ENCODE data around the gene KLHL5. TPM values are rescaled to one million over a fixed set of nuclear protein-coding genes. Genes with fewer than 3 reads are reported as not detected.

KLHL5 gene
- total RNA-seq, 4 donors from 2014 or later = 13.5 to 27.3 (median 21.3) TPM

DNA sequence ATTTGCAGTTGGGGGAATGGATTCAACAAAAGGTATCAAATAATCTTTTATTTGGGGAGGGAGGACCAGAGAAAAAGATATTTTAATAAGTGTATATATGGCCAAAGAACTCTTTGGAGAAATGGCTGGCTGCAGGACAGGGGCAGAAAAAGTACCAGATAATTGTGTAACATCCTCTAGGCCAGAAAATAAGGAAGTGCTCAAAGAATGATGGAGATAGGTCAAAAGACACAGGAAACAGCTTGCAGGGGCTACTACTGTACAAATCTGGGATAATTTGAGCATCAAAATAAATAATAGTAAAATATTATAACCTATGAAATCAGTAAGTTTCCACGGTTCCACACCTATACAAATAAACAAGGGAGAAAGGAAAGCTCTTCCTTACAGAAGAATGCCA lies 34.8 kb downstream of the KLHL5 start:
- WGBS, 2 donors (ENCODE audit: low coverage in 1 of 2) = 63 to 75% methylated on average over 1 of the region's 1 CpG
- intact Hi-C loops (cut with DNase I; ENCODE audit: low total_unique reads) (no loop called here), in situ Hi-C loops (cut with MboI; ENCODE audit: low pct_ligation_motif_present in 1 of 4, low pct_unique_long_range_greater_than_20kb in 1 of 4, low sequenced_read_pairs in 3 of 4) (no loop called here)
- Histone ChIP-seq H3K27me3 (no peaks in the 10 kb centered on the region), H3K27ac (no peak overlapping the region), H3K36me3 (no peaks in the 10 kb centered on the region), H3K4me1 (no peaks in the 10 kb centered on the region), H3K4me3 (no peak overlapping the region), H3K9me3 (no peaks in the 10 kb centered on the region)
- TF ChIP-seq, protein P1, sequence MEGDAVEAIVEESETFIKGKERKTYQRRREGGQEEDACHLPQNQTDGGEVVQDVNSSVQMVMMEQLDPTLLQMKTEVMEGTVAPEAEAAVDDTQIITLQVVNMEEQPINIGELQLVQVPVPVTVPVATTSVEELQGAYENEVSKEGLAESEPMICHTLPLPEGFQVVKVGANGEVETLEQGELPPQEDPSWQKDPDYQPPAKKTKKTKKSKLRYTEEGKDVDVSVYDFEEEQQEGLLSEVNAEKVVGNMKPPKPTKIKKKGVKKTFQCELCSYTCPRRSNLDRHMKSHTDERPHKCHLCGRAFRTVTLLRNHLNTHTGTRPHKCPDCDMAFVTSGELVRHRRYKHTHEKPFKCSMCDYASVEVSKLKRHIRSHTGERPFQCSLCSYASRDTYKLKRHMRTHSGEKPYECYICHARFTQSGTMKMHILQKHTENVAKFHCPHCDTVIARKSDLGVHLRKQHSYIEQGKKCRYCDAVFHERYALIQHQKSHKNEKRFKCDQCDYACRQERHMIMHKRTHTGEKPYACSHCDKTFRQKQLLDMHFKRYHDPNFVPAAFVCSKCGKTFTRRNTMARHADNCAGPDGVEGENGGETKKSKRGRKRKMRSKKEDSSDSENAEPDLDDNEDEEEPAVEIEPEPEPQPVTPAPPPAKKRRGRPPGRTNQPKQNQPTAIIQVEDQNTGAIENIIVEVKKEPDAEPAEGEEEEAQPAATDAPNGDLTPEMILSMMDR (IDR thresholded peaks at IDR 0.05) = no peak
- TF ChIP-seq POLR2A (IDR thresholded peaks at IDR 0.05) = no peak
- TF ChIP-seq POLR2AphosphoS5 (IDR thresholded peaks at IDR 0.05) = no peak
- no peak for TF ChIP-seq EP300 (IDR thresholded peaks at IDR 0.05; ENCODE audit: low read depth)
- DNase-seq = no peak

DNA sequence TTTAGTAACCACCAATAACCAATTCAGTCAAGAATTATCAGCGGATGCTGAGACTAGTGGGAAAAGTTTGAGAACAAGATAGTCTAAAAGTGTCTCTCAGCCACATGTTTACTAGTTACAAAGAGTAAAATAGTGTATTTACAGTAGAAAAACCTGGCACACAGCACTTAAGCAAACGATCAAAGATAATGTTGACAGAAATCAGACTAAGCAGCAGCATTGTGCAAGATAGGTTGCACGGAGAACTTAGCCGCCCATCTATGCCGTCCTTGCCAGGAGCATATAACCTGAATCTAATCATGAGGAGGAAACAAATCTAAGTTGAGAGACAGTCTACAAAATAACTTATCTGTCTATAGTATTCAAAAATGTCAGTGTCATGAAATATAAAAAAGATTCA lies 35.3 kb downstream of the KLHL5 start:
- WGBS, 2 donors (ENCODE audit: low coverage in 1 of 2) = 79 to 100% methylated on average over 1 to 5 of the region's 5 CpGs
- DNase-seq = no peak
- intact Hi-C loops (cut with DNase I; ENCODE audit: low total_unique reads) = no loop called here
- Histone ChIP-seq H3K36me3 (no peaks in the 10 kb centered on the region), H3K4me1 (no peaks in the 10 kb centered on the region), H3K27ac (no peak overlapping the region), H3K9me3 (no peaks in the 10 kb centered on the region), H3K4me3 (no peak overlapping the region), H3K27me3 (no peaks in the 10 kb centered on the region)
- no peak for TF ChIP-seq EP300 (IDR thresholded peaks at IDR 0.05; ENCODE audit: low read depth)
- no peak for TF ChIP-seq POLR2A (IDR thresholded peaks at IDR 0.05)
- no peak for TF ChIP-seq POLR2AphosphoS5 (IDR thresholded peaks at IDR 0.05)
- TF ChIP-seq, protein P1 (IDR thresholded peaks at IDR 0.05) = no peak
- in situ Hi-C loops (cut with MboI; ENCODE audit: low pct_ligation_motif_present in 1 of 4, low pct_unique_long_range_greater_than_20kb in 1 of 4, low sequenced_read_pairs in 3 of 4) = no loop called here

DNA sequence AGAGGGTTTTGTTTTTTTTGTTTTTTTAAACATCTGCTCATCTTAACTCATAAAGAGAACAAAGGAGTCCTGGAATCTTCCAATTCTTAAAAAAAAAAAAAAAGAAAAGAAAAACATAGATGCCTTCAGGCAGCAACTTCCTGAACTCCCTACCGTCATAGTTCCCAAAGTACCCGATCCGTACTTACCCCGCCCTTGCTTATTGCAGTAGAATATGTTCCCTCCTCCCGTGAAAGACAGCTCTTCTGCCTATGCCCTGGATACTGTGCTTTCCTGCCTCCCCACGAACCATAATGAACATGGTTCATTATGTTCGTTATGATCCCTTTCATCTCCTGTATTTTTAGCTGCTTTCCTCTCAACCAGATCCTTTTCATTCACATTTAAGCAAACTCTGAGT lies 40.3 kb downstream of the KLHL5 start:
- DNase-seq = no peak
- Histone ChIP-seq H3K27ac (no peak overlapping the region), H3K36me3 (no peaks in the 10 kb centered on the region), H3K4me3 (no peak overlapping the region), H3K4me1 (no peaks in the 10 kb centered on the region), H3K27me3 (no peaks in the 10 kb centered on the region), H3K9me3 (no peaks in the 10 kb centered on the region)
- TF ChIP-seq POLR2AphosphoS5 (IDR thresholded peaks at IDR 0.05) (no peak), EP300 (IDR thresholded peaks at IDR 0.05; ENCODE audit: low read depth) (no peak), POLR2A (IDR thresholded peaks at IDR 0.05) (no peak)
- TF ChIP-seq, protein P1 (IDR thresholded peaks at IDR 0.05) = no peak
- WGBS, 2 donors (ENCODE audit: low coverage in 1 of 2) = 43 to 66% methylated on average over 7 of the region's 7 CpGs
- in situ Hi-C loops (cut with MboI; ENCODE audit: low pct_ligation_motif_present in 1 of 4, low pct_unique_long_range_greater_than_20kb in 1 of 4, low sequenced_read_pairs in 3 of 4) (no loop called here), intact Hi-C loops (cut with DNase I; ENCODE audit: low total_unique reads) (no loop called here)

DNA sequence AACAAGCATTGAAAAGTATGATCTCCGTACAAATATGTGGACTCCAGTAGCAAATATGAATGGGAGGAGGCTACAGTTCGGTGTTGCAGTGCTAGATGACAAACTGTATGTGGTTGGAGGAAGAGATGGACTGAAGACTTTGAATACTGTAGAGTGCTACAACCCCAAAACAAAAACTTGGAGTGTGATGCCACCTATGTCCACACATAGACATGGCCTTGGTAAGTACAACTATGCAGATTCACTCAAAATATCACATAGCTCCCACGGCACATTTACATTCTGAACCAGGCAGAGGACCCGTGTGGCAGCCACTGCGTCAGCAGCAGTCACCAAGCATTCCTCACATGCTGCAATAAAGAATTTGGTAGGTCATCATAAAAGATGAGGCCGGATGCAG lies 41.3 kb downstream of the KLHL5 start:
- 95% methylated on average over 4 to 6 of the region's 6 CpGs for WGBS, 2 donors (ENCODE audit: low coverage in 1 of 2)
- Histone ChIP-seq H3K4me3 (no peak overlapping the region), H3K4me1 (no peaks in the 10 kb centered on the region), H3K36me3 (no peaks in the 10 kb centered on the region), H3K27ac (no peak overlapping the region), H3K27me3 (no peaks in the 10 kb centered on the region), H3K9me3 (no peaks in the 10 kb centered on the region)
- TF ChIP-seq POLR2AphosphoS5 (IDR thresholded peaks at IDR 0.05) (no peak), POLR2A (IDR thresholded peaks at IDR 0.05) (no peak), EP300 (IDR thresholded peaks at IDR 0.05; ENCODE audit: low read depth) (no peak)
- TF ChIP-seq, protein P1 (IDR thresholded peaks at IDR 0.05) = no peak
- in situ Hi-C loops (cut with MboI; ENCODE audit: low pct_ligation_motif_present in 1 of 4, low pct_unique_long_range_greater_than_20kb in 1 of 4, low sequenced_read_pairs in 3 of 4) = no loop called here
- intact Hi-C loops (cut with DNase I; ENCODE audit: low total_unique reads) = no loop called here
- DNase-seq = no peak

Data from transverse colon (tissue), 4 donors.